ENCODE data around the gene SLC13A2. TPM values are rescaled to one million over a fixed set of nuclear protein-coding genes. Genes with fewer than 3 reads are reported as not detected.
"Not testable (repeated sequence)": the region's sequence is repeated elsewhere in the genome, so short reads cannot be mapped to it uniquely, and the experiment has no call there.

Gene SLC13A2
- total RNA-seq, 4 donors from 2014 or later: not detected

DNA sequence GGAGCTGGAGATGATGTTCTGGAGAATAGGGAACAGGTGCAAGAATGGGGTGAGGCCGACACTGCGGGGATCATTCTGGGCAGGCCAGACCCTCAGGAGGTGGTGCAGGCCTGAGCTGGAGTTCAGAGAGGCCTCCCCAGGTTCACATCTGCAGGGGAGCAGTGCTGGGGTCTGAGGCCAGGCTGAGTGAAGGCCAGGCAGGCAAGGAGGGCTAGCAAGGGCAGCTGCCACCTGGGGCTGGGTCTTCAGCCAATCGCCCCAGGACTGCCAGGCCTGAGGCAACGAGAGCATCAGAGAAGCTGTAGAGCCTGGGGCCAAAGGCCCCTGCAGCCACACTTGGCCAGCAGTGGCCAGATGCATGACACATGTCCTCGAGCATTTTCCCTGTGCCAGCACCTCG lies 47.2 kb downstream of the SLC13A2 start:
- TF ChIP-seq CTCF (IDR thresholded peaks at IDR 0.05) (no peak), POLR2A (IDR thresholded peaks at IDR 0.05) (no peak)
- Histone ChIP-seq H3K9me3 (no peaks in the 10 kb centered on the region), H3K4me3 (no peak overlapping the region), H3K27ac (no peak overlapping the region), H3K4me1 (no peaks in the 10 kb centered on the region), H3K27me3 (no peaks in the 10 kb centered on the region), H3K36me3 (no peaks in the 10 kb centered on the region)
- no peak for DNase-seq
- intact Hi-C loops (cut with DNase I; ENCODE audit: low total_unique reads): no loop called here

DNA sequence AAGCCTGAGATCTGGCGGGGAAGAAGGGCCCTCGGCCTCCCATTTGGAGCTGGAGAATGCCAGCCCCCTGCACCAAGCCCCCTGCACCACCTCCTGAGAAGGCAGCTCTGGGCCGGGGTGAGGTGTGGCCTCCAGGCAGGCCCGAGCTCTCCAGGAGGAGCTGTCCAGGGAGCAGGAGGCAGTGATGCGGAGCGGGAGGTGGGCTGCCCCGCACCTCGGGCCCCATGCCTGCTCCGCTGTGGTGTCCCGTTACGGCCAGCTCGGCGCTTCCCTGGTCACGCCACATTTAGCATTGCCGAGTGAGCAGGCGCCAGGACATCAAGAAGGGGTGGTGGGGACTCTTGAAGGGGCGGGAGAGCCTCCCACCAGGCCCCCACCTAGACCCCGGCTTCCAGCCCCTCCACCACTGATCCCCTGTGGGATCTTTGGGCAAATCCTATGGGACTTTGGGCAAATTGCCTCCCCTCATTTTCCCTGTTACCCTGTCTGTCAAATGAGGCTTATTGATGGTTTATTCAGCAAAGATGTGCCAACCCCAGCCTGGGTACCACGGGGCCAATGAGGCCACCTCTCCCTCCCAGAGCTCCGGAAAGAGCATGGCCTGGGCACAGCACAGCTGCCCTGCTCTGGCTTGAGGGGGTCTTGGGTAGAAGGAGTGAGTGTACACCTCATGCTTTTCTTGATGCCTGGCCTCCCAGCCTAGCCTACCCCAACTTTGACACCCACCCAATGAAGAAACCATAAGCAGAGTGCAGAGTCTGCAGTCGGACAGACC lies 48.1 kb downstream of the SLC13A2 start:
- Histone ChIP-seq H3K4me3 (no peak overlapping the region), H3K4me1 (no peaks in the 10 kb centered on the region), H3K27ac (no peak overlapping the region), H3K27me3 (no peaks in the 10 kb centered on the region), H3K9me3 (no peaks in the 10 kb centered on the region), H3K36me3 (no peaks in the 10 kb centered on the region)
- no peak for TF ChIP-seq CTCF (IDR thresholded peaks at IDR 0.05)
- no peak for TF ChIP-seq POLR2A (IDR thresholded peaks at IDR 0.05)
- intact Hi-C loops (cut with DNase I; ENCODE audit: low total_unique reads): no loop called here
- no peak for DNase-seq

DNA sequence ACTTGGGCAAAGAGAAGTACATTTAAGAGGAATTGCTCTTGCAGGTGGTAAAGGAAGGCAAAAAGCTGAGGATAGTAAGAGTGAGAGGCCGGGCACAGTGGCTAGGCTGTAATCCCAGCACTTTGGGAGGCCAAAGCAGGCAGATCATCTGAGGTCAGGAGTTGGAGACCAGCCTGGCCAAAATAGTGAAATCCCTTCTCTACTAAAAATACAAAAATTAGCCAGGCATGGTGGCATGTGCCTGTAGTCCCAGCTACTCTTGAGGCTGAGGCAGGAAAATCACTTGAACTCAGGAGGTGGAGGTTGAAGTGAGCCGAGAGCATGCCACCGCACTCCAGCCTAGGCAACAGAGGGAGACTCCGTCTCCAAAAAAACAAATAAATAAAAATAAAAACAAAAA lies 48.8 kb downstream of the SLC13A2 start:
- intact Hi-C loops (cut with DNase I; ENCODE audit: low total_unique reads); H3K27ac ChIP-seq; DNase-seq; H3K36me3 ChIP-seq; H3K27me3 ChIP-seq; H3K4me1 ChIP-seq; H3K9me3 ChIP-seq; H3K4me3 ChIP-seq: not testable (repeated sequence)

- H3K36me3 ChIP-seq: no peaks in the 10 kb centered on the region
- DNase-seq: no peak
- H3K4me1 ChIP-seq: no peaks in the 10 kb centered on the region
- no peak for TF ChIP-seq CTCF (IDR thresholded peaks at IDR 0.05)
- no peaks in the 10 kb centered on the region for H3K9me3 ChIP-seq
- no peaks in the 10 kb centered on the region for H3K27me3 ChIP-seq
- intact Hi-C loops (cut with DNase I; ENCODE audit: low total_unique reads): no loop called here
- H3K27ac ChIP-seq: no peak overlapping the region
- no peak overlapping the region for H3K4me3 ChIP-seq
Measured at GRCh38 chr17:28523186-28523585, 49.7 kb downstream of the SLC13A2 start.

GRCh38 chr17:28523876-28524275 lies 50.4 kb downstream of the SLC13A2 start:
- no peak for DNase-seq
- H3K27ac ChIP-seq: no peak overlapping the region
- H3K9me3 ChIP-seq: no peaks in the 10 kb centered on the region
- H3K36me3 ChIP-seq: no peaks in the 10 kb centered on the region
- intact Hi-C loops (cut with DNase I; ENCODE audit: low total_unique reads): no loop called here
- TF ChIP-seq POLR2A (IDR thresholded peaks at IDR 0.05) (no peak), CTCF (IDR thresholded peaks at IDR 0.05) (no peak)
- no peaks in the 10 kb centered on the region for H3K4me1 ChIP-seq
- no peaks in the 10 kb centered on the region for H3K27me3 ChIP-seq
- H3K4me3 ChIP-seq: no peak overlapping the region

Data from uterus (tissue), 4 donors.